NOMO-1 treated with dmso at 0.1 percent for 144 hours (cell line): ENCODE measurements around the gene ENTPD1.
A peak's percentile ranks its signal among the peaks of the same experiment; 100 is the strongest.
"Not testable (repeated sequence)": the region's sequence is repeated elsewhere in the genome, so short reads cannot be mapped to it uniquely, and the experiment has no call there.

Experiments
- DNase-seq: peaks from one replicate; lab custom pipeline; 2025; ENCODE audit not compliant: unreplicated experiment; lab: John Stamatoyannopoulos, UW

ENTPD1 gene

DNA sequence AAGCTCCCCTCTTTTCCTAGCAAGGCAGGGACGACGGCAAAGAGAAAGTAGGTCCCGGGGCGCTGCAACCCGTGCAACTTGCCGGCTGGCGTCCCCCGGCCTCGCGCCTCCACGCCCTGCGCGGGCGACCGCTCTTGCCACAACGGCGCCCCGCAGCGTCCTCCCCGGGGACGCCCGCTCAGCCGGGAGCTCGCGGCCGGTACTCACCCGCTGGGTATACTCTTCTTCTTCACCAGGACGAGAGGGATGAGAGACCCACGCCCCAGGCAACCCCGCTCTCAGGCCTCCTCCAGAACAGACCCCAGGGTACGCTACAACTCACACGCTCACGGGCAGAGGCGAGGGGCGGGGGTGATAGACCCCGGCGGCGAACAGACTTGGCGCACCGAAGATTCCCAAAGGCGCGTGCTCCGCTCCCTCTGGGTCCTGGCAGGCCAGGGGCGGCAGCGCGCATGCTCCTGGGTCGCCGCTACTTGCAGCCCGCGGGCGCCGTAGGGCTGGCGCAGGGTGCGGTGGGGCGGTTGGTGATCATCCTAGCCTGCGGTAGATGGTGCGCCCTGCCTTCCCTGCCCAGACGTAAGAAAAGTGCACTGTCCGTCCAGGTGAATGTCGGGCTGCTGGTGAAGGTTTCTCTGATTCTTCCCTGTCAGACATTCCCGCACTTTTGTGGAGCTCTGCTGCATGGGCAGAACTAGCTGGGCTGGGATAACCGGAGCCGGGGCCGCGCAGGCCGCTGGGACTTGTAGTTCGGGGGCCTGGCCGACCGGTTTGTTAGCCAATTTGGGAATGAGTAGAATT, 151.7 kb downstream of the ENTPD1 start, which contains the start of gene CC2D2B:
TSS of gene CC2D2B (plus strand) at position 520 of the 798 bp plus-strand sequence. CDS start 3,349 bp downstream, outside the sequence.
- DNase-seq: peak; percentile 49

- no peak for DNase-seq
Measured at GRCh38 chr10:95908450-95908849, 152.5 kb downstream of the ENTPD1 start.

DNA sequence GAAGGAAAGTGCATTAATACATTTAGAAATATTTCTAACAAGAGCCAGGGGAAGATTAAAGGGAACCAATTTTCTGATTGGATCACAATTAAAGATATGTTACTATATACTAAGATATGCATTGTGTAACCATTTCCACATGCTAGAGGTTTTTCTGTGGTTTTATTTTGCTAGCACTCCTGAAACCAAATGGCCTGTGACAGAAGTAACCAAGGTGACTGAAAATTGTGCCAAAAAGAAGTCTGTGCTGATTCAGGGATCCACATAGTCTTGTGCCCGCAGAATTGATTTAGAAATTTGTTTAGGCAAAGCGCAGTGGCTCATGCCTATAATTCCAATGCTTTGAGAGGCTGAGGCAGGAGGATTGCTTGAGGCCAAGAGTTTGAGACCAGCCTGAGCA, 153.6 kb downstream of the ENTPD1 start:
- DNase-seq: no peak

DNA sequence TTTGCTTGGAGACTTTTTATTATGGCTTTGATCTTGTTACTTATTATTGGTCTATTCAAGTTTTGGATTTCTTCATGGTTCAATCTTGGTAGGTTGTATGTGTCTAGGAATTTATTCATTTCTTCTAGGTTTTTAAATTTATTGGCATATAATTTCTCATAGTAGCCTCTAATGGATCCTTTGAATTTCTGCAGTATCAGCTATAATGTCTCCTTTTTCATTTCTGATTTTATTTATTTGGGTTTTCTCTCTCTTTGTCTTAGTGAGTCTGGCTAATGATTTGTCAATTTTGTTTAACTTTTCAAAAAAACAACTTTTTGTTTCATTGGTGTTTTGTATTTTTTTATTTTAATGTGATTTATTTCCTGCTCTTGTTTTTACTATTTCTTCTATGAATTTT, 160.1 kb downstream of the ENTPD1 start:
- DNase-seq: not testable (repeated sequence)
